NCI-H1694 treated with DMSO at 0.1 percent for 48 hours (cell line): ENCODE results near the gene OSBPL5.
A peak's percentile ranks its signal among the peaks of the same experiment; 100 is the strongest.

Experiments
- DNase-seq: peaks from one replicate; lab custom pipeline; 2025; lab: John Stamatoyannopoulos, UW

The OSBPL5 gene

GRCh38 chr11:3133261-3134217, 31.6 kb downstream of the OSBPL5 start:
- DNase-seq, result no peak

- no peak for DNase-seq
These were observed 32.3 kb downstream of the OSBPL5 start for GRCh38 chr11:3132831-3133260.

DNA sequence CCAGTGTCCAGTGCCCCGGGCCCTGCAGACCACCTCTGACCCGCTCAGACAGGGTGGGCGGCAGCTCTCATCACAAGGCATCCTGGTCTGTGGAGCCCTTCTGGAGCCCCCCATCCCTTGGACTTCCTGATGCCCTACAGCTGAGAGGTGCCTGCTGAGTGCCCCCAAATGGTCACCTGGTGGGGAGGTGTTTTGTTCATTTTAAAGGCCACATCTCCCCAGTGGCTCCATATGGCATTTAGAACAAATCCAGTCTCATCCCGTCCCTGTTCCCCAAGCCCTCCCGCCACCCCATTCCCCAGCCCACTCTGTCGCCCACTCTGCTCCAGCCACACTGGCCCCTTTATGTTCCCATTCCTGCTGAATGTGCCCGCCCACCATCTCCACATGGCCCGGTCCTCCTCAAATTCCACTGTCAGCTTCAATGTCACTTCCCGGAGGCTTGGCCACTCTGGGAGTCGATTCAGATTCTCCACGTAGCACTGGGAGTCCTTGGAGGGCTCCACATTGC, 32.8 kb downstream of the OSBPL5 start:
- no peak for DNase-seq

GRCh38 chr11:3131330-3131941, 33.7 kb downstream of the OSBPL5 start:
- DNase-seq, result no peak

- DNase-seq, result no peak
These were observed 34.6 kb downstream of the OSBPL5 start for GRCh38 chr11:3130269-3131071.

- no peak for DNase-seq
These were observed 35.4 kb downstream of the OSBPL5 start for GRCh38 chr11:3129591-3130268.

GRCh38 chr11:3129181-3129590, 35.9 kb downstream of the OSBPL5 start:
- no peak for DNase-seq

DNA sequence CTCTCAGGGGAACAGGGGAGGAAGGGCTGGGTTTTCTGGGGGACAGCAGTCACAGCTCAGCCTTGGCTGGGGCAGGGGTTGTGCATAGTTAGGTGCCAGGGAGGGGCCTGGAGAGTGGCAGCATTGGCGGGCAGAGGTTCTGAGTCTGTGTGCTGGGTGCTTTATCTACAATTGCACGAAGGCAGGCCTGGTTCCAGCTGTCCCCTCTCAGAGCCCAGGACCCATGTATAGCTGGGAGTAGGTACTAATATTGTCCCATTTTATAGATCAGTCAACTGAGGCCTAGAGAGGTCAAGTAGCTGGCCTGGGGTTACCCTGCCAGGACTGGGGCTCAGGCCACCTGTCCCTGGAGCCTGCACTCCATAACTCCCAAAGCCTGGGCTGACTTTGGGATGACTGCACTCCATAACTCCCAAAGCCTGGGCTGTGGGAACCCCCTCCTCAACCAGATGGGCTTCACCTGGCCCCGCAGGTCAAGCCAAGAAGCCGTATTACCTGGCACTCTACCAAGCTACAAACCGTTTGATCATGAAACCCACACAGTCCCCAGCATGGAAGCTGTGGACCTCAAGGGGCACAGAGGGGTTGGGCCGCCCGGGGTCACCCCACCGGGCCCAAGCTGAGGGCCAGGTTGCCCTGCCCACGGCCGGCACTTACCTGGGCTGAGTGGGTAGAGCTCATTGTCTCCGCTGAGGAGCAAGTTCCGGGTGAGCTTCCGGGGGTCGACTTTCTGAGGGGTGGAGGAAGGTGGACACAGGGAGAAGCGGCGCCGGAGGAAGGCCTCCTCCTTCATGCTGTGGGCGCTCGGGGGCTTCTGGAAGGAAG, 36.5 kb downstream of the OSBPL5 start:
- no peak for DNase-seq

- DNase-seq, result no peak
These were observed 37.3 kb downstream of the OSBPL5 start for GRCh38 chr11:3127706-3128355.

DNA sequence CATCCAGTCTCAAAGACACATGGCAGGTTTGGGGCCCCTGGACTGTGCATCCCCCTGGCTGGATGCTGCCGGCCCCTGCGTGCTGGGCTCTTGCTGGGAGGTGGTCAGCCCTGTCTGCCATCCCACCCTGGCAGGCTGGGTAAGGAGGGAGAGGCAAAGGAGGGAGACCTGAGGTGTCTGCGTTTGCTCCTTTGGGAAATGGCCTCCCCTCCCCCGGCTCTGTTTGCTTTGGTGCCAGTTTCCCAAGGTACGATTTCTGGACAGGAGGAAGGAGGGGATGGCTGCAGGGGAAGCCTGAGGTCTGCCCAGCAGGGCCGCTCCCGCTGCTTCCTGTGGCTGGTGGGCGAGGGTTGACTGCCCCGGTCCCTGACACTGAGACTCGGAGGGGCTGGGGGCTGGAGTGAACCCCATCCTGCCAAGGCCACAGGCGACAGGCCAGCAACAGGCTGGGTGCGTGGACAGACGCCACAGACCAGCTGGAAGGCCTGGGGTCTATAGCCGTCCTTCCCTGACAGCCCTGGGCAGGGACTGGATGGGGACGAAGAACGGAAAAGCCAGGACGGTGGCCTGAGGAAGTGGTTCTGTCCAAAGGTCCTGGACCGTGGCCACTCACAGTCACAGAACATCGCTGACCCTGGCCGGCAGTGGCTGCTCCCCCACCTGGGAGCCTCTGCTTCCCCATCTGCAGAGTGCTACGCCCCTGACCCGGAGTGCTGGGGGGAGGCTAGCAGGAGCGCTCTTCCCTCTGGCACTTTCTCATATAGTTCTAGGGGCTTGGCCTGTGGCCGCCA, 38.0 kb downstream of the OSBPL5 start:
- DNase-seq, result no peak

- DNase-seq, result no peak
These were observed 38.8 kb downstream of the OSBPL5 start for GRCh38 chr11:3126207-3126865.

- DNase-seq, result no peak
These were observed 40.3 kb downstream of the OSBPL5 start for GRCh38 chr11:3124821-3125220.

DNA sequence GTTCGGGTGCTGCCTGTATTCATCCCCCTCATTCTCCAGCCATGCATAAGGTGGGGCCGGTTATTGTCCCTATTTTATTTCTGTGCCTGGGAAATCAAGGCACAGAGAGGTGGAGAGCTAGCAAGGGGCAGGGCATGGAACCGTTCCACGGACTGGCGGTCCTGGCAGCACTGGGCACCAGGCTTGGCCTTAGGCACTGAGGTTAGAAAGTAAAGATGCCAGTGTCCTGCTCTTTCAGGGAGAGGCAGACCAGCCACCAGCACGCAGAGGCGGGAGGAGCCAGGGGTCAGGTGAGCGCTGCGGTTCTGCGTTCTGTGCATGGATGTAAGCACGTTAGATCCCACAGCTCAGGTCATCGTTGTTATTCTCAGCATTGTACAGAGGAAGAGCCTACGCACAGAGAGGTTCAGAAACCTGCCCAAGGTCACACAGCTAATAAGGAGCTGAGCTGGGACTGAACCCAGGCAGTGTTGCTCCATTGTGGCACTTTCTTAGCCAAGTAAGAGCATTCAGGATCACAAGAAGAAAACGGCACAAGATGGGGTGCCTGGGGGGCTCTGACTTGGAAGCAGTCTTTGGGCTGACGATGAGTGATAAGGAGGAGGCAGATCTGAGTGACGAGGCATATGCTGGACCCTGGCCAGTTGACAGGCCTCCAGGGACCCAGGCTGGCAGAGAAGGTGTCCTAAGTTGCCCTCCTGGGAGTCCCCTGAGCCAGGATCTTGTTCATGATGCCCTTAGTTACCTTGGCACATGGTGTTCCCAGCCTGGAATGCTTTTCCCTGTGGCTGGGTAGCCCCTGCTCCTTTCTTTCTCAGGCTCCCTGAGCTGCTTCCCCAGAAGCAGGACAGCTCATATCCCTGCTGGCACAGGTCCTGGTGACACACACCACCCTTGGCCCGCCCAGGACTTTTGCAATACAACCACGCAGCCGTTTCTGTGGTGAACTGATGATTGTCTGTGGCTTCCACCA, 41.1 kb downstream of the OSBPL5 start:
- no peak for DNase-seq

DNA sequence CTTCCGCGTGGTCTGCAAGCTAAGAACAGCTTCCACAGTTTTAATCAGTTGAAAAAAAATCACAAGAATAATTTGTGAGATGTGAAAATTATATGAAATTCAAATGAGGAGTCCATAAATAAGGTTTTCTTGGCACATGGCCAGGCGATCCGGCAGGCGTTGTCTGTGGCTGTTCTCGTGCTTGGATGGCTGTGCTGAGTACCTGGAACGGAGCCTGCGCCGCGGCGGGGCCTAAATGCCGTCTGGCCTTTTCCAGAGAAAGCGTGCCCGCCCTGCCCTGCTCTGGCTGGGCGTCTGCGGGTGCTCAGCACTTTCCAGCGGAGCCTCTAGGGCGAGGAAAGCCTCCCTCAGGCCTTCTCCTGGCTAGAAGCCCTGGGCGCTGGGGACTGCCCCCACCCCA, 41.8 kb downstream of the OSBPL5 start:
- DNase-seq, result peak; percentile 81

DNA sequence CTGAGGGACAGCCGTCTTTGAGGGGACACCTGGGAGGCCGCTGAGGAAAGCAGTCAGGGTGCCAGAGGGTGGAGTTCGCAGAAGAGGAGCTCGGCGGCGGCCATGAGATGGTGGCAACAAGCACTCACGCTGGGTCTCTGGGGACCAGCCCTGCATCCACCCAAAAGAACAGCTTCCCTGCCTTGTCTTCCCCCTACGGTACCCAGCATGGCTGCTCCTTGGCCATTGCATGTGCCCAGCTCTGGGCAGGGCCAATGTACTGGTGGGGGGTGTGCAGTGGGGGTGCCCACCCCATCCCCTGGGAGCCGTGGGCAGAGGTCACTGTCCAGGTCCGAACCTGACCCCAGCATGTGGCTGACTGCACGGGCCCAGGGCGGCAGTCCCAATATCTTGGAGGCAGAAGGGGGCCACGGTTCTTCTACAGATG, 42.3 kb downstream of the OSBPL5 start:
- no peak for DNase-seq

GRCh38 chr11:3121931-3122774, 43.0 kb downstream of the OSBPL5 start:
- DNase-seq, result no peak

GRCh38 chr11:3121416-3121815, 43.7 kb downstream of the OSBPL5 start:
- DNase-seq, result no peak
